SK-N-SH (cell line): ENCODE data around the gene SOBP. TPM values are rescaled to one million over a fixed set of nuclear protein-coding genes. Genes with fewer than 3 reads are reported as not detected.

ENCODE experiments used
- CTCF ChIA-PET: fragments of 300-600, 350-600 bp; formaldehyde crosslinking; extraction: SDS; loops from one replicate; lab custom pipeline; 2021; lab: Yijun Ruan, JAX
- POLR2A ChIA-PET: fragments of 350-600 bp; sonication (Branson Sonifier 250); formaldehyde crosslinking; extraction: SDS; loops from one replicate; lab custom pipeline; 2020; ENCODE audit warnings: antibody characterized with exemption, inconsistent platforms; lab: Yijun Ruan, JAX
- DNase-seq: peaks from one replicate; pipeline ENCODE4 v3.0.0; 2012
- H2AFZ ChIP-seq: fragments of 200-600 bp; sonication (generic); 2 replicates; pipeline ENCODE4 v1.8.1; 2016; ENCODE audit warnings: antibody characterized with exemption, mild to moderate bottlenecking, low read depth
- H3F3A ChIP-seq: fragments of 200-600 bp; sonication (generic); replicated peaks from 2 replicates; pipeline ENCODE3; 2016; ENCODE audit warnings: antibody characterized with exemption, mild to moderate bottlenecking; ENCODE audit not compliant: insufficient read depth
- H3K27ac ChIP-seq, 2 experiments: fragments of 200-500 bp in 1 of 2; fragments of 200-600 bp in 1 of 2; sonication (Bioruptor generic) in 1 of 2; sonication (generic), shearing (Covaris generic) in 1 of 2; 2 replicates each; pipeline versions ENCODE4 v1.5.1 to v1.6.1; 2014 to 2016; ENCODE audit warnings: low read depth in 2 of 2, inconsistent platforms in 1 of 2, low read length in 1 of 2, mild to moderate bottlenecking in 1 of 2, mixed read lengths in 1 of 2
- H3K27me3 ChIP-seq: fragments of 200-600 bp; sonication (generic), shearing (Covaris generic); 2 replicates; pipeline ENCODE4 v1.6.1; 2016; ENCODE audit warnings: mixed run types; ENCODE audit not compliant: insufficient read depth
- H3K36me3 ChIP-seq, 2 experiments: fragments of 200-500 bp in 1 of 2; fragments of 200-600 bp in 1 of 2; sonication (Bioruptor generic) in 1 of 2; sonication (generic) in 1 of 2; replicated peaks in 1 of 2; 2 replicates each; pipeline versions ENCODE3 to v1.5.1; 2014 to 2016; ENCODE audit warnings: low read length in 1 of 2, mild to moderate bottlenecking in 1 of 2; ENCODE audit not compliant: insufficient read depth in 2 of 2, control insufficient read depth in 1 of 2
- H3K4me1 ChIP-seq, 2 experiments: fragments of 200-500 bp in 1 of 2; fragments of 200-600 bp in 1 of 2; sonication (Bioruptor generic) in 1 of 2; sonication (generic), shearing (Covaris generic) in 1 of 2; 2 replicates each; pipeline versions ENCODE4 v1.5.1 to v1.6.1; 2014 to 2016; ENCODE audit warnings: low read depth in 1 of 2, low read length in 1 of 2, mixed run types in 1 of 2; ENCODE audit not compliant: insufficient read depth in 2 of 2, control insufficient read depth in 1 of 2
- H3K4me2 ChIP-seq: fragments of 200-600 bp; sonication (generic), shearing (Covaris generic); 2 replicates; pipeline ENCODE4 v1.6.1; 2017; ENCODE audit warnings: mixed run types
- H3K4me3 ChIP-seq, 2 experiments: fragments of 200-500 bp in 1 of 2; fragments of 200-600 bp in 1 of 2; sonication (Bioruptor generic) in 1 of 2; sonication (generic), shearing (Covaris generic) in 1 of 2; 2 replicates each; pipeline versions ENCODE4 v1.5.1 to v1.8.1; 2014 to 2016; ENCODE audit warnings: low read depth in 2 of 2, inconsistent platforms in 1 of 2, low read length in 1 of 2, mild to moderate bottlenecking in 1 of 2, mixed read lengths in 1 of 2, moderate library complexity in 1 of 2
- H3K79me2 ChIP-seq: fragments of 200-600 bp; sonication (generic); 2 replicates; pipeline ENCODE4 v1.8.1; 2017; ENCODE audit warnings: mild to moderate bottlenecking; ENCODE audit not compliant: insufficient read depth
- H3K9ac ChIP-seq: fragments of 200-600 bp; sonication (generic); 2 replicates; pipeline ENCODE4 v1.6.1; 2017; ENCODE audit warnings: mixed run types
- H3K9me2 ChIP-seq: fragments of 200-600 bp; sonication (generic); 2 replicates; pipeline ENCODE4 v1.6.1; 2017; ENCODE audit warnings: mixed run types
- H3K9me3 ChIP-seq: fragments of 200-600 bp; sonication (generic); 2 replicates; pipeline ENCODE4 v1.6.1; 2017; ENCODE audit warnings: mixed run types, mild to moderate bottlenecking, moderate library complexity
- H4K20me1 ChIP-seq: fragments of 200-600 bp; sonication (generic); 2 replicates; pipeline ENCODE4 v1.6.1; 2017; ENCODE audit warnings: mild to moderate bottlenecking, mixed run types; ENCODE audit not compliant: insufficient read depth
- EP300 ChIP-seq, 2 experiments: IDR thresholded peaks; 2 replicates each; pipeline versions ENCODE4 v1.4.0 to v1.6.1; 2012; ENCODE audit warnings: borderline replicate concordance in 1 of 2, low read depth in 1 of 2, low read length in 1 of 2
- FOXM1 ChIP-seq: IDR thresholded peaks from 2 replicates; pipeline ENCODE4 v1.4.0; 2012; ENCODE audit warnings: low read depth, mild to moderate bottlenecking
- GABPA ChIP-seq: IDR thresholded peaks from 2 replicates; pipeline ENCODE4 v1.4.0; 2012; ENCODE audit warnings: low read depth, mild to moderate bottlenecking
- GATA2 ChIP-seq: sonication (generic); formaldehyde crosslinking; IDR thresholded peaks from 2 replicates; pipeline ENCODE4 v1.5.0; 2020; ENCODE audit warnings: mild to moderate bottlenecking, missing genetic modification reagents
- MAX ChIP-seq: IDR thresholded peaks from 2 replicates; pipeline ENCODE4 v1.4.0; 2012; ENCODE audit warnings: low read depth
- POLR2AphosphoS5 ChIP-seq: IDR thresholded peaks from 2 replicates; pipeline ENCODE4 v1.6.1; 2012; ENCODE audit warnings: low read depth, low read length
- SMC3 ChIP-seq: IDR thresholded peaks from 2 replicates; pipeline ENCODE4 v1.6.1; 2012; ENCODE audit warnings: low read depth, low read length, improper control_type of control experiment
- USF1 ChIP-seq: IDR thresholded peaks from 2 replicates; pipeline ENCODE4 v1.4.0; 2012; ENCODE audit warnings: low read depth, borderline replicate concordance
- WGBS: methylation state at CpG from one replicate; pipeline ENCODE4 v1.1.6; 2017; ENCODE audit warnings: low lambda C conversion rate; 5-methylcytosine and 5-hydroxymethylcytosine counted together
- polyA plus RNA-seq, 3 experiments: library from polyadenylated mRNA; depleted of rRNA; stranded (reverse); fragments of >200 nt; gene quantifications; 2 replicates each; pipeline ENCODE4 v1.2.3, GENCODE V29; 2012
- TF ChIP-seq, protein P1 (sequence below): IDR thresholded peaks from 2 replicates; pipeline ENCODE4 v1.4.0; 2012; ENCODE audit warnings: low read depth, borderline replicate concordance
- TF ChIP-seq, protein P2 (sequence below): fragments of 150-350 bp; IDR thresholded peaks from 2 replicates; pipeline ENCODE4 v1.6.1; 2016; ENCODE audit warnings: mild to moderate bottlenecking, low read depth, low read length

SOBP gene
- polyA plus RNA-seq, 1 of the 3 experiments (the other 2 are of a cell fraction): 0.61 TPM

DNA sequence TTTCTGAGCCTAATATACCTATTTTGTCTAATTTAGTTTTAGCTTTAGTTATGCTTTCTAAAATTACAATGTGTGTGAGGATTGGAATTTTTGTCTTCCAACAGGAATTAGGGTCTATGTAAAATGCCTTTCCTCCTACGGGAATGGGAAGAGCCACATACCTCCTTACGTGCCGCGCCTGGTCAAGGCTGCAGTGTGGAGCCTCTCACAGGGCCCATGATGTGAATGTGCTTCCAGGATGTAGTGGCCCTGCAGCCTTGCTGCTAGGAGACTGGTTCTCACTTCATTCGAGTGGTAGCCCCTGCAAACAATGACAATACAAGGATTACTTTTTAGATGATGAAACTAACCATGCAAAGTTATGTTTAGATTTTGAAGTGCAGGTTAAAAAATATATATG is 110.2 kb downstream of the SOBP start:
- Histone ChIP-seq H3K4me1 (peaks cover 0 to 20% of the 10 kb centered on the region in 2 experiments; a peak in 1 of 4 replicates), H4K20me1 (no peaks in the 10 kb centered on the region), H3K27ac (no peak overlapping the region), H3K9me2 (no peaks in the 10 kb centered on the region), H3K4me2 (no peak overlapping the region), H2AFZ (no peak overlapping the region), H3K36me3 (no peaks in the 10 kb centered on the region), H3K4me3 (no peak overlapping the region), H3K79me2 (no peaks in the 10 kb centered on the region), H3K9me3 (no peaks in the 10 kb centered on the region), H3F3A (no peaks in the 10 kb centered on the region), H3K27me3 (no peaks in the 10 kb centered on the region), H3K9ac (no peak overlapping the region)
- WGBS: 90% methylated on average over 5 of the region's 5 CpGs
- ChIA-PET CTCF (no interaction called here), POLR2A (no interaction called here)
- DNase-seq: no peak
- no peak for TF ChIP-seq USF1
- TF ChIP-seq, protein P1, sequence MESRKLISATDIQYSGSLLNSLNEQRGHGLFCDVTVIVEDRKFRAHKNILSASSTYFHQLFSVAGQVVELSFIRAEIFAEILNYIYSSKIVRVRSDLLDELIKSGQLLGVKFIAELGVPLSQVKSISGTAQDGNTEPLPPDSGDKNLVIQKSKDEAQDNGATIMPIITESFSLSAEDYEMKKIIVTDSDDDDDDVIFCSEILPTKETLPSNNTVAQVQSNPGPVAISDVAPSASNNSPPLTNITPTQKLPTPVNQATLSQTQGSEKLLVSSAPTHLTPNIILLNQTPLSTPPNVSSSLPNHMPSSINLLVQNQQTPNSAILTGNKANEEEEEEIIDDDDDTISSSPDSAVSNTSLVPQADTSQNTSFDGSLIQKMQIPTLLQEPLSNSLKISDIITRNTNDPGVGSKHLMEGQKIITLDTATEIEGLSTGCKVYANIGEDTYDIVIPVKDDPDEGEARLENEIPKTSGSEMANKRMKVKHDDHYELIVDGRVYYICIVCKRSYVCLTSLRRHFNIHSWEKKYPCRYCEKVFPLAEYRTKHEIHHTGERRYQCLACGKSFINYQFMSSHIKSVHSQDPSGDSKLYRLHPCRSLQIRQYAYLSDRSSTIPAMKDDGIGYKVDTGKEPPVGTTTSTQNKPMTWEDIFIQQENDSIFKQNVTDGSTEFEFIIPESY: no peak
- no peak for TF ChIP-seq MAX
- no peak for TF ChIP-seq POLR2AphosphoS5
- TF ChIP-seq EP300 (IDR thresholded peaks at IDR 0.05; ENCODE audit: borderline replicate concordance in 1 of 2, low read depth in 1 of 2, low read length in 1 of 2): no peak
- no peak for TF ChIP-seq FOXM1
- TF ChIP-seq, protein P2, sequence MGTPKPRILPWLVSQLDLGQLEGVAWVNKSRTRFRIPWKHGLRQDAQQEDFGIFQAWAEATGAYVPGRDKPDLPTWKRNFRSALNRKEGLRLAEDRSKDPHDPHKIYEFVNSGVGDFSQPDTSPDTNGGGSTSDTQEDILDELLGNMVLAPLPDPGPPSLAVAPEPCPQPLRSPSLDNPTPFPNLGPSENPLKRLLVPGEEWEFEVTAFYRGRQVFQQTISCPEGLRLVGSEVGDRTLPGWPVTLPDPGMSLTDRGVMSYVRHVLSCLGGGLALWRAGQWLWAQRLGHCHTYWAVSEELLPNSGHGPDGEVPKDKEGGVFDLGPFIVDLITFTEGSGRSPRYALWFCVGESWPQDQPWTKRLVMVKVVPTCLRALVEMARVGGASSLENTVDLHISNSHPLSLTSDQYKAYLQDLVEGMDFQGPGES: no peak
- no peak for TF ChIP-seq SMC3
- TF ChIP-seq GABPA: no peak

DNA sequence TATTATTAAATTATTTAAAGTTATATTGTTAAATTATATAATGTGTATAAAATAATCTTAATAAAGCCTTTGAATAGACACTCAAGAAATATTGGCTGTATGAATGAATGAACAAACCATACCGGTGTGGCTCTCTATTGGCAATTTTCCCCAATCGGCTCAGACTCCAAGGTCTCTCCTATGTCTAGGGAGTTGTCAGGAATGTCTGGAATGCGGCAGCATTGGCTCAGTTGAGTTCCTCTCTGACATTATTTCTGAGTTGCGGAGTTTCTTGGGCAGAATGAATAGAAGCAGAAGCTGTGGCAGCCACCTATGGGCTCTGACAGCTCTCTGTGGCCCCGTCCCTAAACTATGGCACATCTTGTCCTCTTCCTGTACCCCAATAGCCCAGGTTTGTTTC is 111.0 kb downstream of the SOBP start:
- H2AFZ ChIP-seq: no peak overlapping the region
- CTCF ChIA-PET: no interaction called here
- POLR2A ChIA-PET: no interaction called here

More for the DNA sequence above, 111.0 kb downstream of the SOBP start:
- Histone ChIP-seq H3K27ac (no peak overlapping the region), H3K36me3 (no peaks in the 10 kb centered on the region), H3K9me3 (no peaks in the 10 kb centered on the region), H3K4me1 (peaks cover 0 to 25% of the 10 kb centered on the region in 2 experiments; a peak in 1 of 4 replicates), H3K27me3 (no peaks in the 10 kb centered on the region), H3F3A (no peaks in the 10 kb centered on the region), H4K20me1 (no peaks in the 10 kb centered on the region), H3K79me2 (no peaks in the 10 kb centered on the region), H3K9ac (no peak overlapping the region), H3K4me3 (no peak overlapping the region), H3K4me2 (no peak overlapping the region), H3K9me2 (no peaks in the 10 kb centered on the region)
- no peak for DNase-seq
- 75% methylated on average over 5 of the region's 5 CpGs for WGBS
- TF ChIP-seq GATA2 (CRISPR knock-in tag) (no peak), MAX (no peak)
